Measurements from ENCODE around the gene IL17REL.

IL17REL gene

DNA sequence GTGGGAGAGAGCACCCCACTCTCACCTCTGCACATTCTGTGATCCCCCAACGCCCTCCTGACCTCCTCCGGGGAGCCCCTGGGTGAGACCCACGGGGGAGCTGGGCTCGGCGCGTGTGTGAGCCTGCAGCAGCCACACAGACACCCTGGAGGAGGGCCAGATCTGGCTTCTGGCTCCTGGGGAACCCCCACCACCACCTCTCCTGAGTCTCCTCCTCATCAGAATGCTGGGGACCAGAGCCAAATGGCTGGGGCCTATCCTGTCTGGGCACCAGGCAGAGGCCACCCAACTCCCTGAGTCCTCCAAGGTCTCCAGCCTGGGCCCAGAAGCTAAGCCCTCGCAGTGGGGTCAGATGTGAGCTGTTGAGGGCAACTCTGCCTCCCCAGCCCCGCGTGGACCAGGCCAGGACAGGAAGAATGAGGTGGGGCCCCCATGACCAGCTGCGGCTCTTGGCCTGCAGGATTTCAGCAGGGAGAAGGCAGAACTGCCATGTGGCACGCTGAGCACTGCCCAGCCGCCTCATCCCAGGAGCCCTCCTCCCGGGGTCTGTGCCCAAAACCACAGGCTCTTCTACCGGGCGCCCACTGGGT lies 57.5 kb downstream of the IL17REL start:
- no peak for DNase-seq

DNA sequence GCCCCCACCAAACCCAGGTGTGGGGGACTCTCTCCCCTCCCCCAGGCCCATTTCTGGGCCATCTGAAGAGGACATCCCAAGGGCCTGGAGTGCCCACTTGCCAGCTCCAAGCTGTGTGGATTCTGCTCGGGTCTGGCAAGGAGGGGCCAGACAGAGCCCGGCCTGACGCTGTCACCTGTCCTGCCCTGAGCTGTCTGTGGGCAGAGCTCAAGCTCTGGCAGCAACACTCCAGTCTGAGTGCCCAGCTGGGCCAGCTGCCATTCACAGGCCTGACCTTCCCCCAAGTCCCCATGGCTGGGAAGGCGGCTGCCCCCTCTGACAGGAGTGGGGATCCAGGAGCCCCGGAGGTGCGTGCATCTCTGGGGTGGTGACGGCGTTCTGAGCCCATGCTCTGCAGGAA lies 58.2 kb downstream of the IL17REL start:
- no peak for DNase-seq

DNA sequence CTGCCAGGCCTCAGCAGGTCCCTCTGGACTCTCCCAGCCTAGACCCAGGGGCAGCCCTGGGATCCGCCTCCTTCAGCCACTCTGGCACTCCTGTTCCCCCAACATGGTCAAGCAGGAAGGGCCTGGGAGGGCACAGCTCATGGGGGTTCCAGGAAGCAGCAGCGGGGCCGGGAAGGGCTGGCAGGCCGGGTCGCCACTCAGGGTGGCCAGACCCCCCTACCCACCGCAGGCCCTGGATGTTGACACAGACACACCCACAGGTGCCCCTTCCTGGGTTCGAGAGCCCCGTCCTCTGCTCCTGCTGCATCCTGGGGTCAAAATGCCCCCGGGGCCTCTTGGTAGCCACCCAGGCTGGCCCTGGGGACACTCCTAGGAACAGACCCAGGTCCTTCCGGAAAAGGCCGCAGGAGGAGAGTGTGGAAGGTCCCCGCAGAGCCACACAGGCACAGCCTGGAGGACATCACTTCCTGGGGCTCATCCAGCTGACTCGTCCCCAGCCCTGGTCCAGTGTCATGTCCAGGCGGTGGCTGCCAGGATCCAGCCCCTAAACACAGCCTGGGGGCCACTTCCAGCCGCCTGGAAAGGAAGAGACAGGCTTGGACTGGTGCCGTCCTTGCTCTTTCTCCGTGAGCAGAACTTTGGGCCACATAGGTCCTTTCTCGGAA lies 58.8 kb downstream of the IL17REL start:
- DNase-seq, result no peak

DNA sequence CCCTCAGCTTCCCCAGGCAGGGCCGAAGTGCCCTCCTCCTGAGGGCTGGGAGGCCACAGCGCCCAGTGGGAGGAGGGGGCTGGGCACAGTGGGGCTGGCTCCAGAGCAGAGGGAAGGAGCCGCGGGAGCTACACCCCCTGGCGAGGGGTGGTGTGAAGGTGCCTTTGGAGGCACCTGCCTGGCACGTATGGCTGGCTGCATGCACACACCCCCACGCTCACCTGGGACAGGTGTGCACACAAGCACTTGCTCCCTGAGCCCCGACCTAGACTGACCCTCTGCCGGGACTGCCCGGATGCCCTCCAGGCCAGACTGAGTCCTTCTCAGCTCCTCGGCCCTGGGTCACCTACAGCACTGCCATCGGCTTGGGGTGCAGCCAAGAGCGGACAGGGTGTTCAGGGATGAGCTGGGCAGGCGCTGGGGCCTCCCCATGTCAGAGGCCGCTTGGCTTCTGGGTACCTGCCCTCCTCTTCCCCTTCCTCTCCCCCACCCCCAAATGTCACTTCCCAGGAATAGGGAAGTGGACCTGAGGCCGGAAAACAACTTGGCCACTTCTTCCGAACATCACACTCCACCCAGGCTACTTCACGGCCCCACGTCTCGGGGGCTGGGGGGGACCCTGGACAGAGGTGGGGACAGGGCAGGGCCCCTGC lies 59.4 kb downstream of the IL17REL start:
- no peak for DNase-seq

DNA sequence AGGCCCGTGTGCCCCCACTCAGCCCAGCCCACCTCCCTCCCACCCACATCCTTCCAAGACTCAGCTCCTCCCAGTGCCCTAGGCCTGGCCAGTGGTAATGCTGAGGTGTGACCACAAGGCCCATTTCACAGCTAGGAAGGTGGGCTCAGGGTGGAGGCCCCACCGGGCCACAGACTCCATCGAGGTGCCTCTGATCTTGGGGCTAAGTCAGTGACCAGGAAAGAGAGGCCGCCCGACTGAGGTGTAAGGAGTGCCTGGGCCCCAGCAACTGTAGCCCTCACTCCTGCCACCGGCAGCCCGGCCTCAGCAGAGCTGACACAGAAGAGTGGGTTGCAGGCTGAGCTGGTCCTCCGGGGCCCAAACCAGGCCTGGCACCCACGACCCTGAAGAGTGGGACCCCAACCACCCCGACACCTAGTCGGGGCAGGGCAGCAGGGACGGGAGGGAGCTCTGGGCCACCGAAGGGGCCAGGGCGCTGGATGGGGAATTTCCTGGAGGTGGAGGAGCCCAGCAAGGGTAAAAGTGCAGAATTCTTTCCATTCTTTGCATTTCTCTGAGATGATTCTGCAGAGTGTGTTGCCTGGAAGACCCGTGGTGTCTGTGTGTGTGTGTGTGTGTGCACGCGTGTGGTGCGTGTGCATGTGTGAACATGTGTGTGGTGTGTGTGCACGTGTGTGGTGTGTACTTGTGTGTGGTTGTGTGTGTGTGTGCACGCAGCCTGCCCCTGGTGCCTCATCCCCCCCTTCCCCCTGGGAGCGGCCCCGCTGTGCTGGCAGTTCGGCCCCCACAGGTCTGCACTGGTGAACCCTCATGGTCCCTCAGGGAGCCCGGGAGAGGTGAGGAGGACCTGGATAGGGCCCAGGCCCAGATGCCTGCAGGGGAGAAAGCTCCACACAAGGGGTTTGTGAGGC lies 60.3 kb downstream of the IL17REL start:
- no peak for DNase-seq

DNA sequence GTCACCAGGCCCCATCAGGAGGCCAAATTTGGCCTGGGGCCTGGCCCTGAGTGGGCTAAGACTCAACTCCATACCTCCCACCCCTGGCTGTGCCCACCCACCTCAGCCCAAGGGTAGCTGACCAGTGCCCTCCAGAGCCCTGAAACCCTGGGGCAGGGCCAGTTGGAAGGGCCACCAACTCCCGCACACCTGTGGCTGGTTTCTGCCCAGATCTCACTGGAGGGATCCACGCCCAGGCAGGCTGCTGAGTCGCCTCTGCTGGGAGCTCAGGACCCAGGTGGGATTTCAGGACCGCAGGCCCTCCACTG lies 60.9 kb downstream of the IL17REL start:
- no peak for DNase-seq

DNA sequence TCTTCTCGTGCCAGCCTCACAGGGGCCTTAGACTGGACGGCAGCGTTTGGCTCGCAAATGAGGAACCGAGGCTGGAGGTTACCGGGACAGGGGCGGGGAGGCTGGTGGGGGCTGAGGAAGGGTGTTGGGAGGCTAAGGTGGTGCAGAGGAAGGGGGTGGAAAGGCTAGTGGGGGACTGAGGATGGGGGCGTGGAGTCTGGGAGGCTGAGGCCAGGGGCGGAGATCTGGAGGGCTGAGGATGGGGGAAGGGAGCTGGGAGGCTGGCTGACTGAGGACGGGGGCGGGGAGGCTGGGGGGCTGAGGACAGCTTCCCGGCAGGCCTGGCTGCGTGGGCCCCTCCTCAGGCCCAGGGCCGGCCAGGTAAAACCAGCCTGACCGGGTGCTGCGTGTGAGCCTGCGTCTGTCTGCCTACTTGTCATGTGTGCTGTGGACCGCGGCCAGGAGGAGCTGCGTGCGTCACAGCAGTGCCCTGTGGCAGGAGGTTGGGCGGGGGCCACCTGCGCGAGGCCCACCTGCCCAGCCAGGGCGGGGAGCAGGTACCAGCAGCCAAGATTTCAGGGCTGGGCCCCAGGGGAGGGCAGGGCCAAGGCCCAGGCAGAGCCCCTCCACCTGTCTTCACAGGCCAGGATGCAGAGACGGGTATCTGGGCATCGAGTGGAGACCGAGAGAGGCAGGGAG lies 61.4 kb downstream of the IL17REL start:
- DNase-seq, result no peak

DNA sequence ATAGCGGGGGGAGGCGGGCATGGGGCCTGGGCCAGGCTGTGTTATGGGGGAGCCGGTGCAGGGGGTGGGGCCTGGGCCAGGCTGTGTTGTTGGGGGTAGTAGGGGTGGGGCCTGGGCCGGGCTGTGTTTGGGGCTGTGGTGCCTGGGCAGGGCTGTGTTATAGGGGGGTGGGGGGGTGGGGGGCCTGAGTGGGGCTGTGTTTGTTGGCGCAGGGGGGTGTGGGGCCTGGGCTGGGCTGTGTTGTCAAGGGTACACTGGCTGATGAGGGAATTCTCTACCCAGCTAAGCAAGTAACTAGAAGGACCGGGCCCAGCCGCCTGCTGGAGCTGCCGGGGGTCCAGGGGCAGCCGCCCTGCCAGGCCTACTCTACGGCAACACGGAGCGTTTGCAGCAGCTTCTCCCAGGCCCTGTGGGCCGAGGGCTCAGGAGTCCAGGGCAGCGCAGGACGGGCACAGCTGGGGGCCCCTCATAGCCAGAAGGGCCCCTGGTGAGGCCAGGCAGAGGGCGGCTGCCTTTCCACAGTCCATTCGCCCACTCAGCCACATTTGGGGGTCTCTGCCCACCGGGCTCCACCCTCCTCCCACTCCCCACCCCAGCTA lies 62.1 kb downstream of the IL17REL start:
- DNase-seq, result no peak

DNA sequence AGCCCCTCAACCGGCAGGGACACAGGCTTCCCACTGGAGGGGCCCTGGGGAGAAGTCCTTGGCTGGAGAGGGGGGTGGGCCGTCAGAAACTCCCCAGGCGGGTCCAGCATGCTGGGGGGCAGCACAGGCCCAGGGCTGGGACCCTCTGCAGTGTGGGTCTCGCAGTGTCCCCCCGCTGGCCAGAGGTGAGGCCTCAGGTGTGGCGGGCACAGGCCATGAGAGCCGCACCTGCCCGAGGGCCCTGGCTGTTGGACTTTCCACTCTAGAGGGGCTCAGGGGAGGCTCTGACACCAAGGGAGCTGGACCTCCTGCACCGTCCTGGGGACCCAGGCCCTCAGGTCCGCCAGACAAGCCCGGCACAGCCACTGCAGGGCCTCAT lies 62.7 kb downstream of the IL17REL start:
- no peak for DNase-seq

DNA sequence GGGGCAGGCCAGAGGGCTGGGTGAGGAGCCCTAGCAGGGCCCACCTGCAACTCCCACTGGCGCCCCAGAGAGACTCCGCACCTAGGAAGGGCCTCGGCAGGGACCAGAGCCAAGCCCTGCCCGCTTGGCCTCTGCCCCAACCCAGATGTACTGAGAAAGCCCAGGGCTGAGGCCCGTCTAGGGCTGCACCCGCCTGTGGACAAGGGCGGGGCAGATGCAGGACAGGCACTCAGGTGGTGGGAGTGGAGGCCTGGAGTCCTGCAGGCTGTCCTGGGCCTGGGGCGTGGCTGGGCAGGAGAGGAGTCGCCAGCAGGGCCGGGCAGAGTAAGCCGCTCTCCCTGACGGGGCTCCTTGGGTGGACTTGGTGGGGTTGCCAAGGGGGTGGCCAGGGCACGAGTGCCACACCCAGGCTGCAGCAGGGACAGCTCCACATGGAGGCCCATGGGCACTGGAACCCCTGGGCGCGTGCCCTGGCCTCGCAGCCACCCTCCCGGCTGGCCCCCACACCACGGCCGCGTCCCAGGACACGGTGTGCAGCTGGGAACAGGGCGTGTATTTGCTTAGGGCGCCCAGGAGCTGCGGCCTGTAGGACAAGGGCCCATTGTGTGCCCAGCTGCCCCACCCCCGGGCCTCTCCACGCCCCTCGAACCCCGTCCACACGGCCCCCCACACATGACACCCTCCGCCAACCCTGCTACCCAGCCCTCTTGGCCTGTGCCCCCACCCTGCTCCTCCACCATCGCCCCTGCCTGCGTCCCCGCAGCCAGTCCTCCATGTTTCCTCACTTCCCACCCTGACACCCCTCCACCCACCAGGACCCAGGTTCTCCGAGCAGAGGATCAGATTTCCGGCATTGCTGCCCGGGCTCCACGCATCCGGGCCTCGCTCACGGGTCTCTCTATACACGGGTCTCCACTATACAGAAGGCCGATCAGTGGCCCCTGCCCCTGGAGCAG lies 63.3 kb downstream of the IL17REL start:
- DNase-seq, result no peak

DNA sequence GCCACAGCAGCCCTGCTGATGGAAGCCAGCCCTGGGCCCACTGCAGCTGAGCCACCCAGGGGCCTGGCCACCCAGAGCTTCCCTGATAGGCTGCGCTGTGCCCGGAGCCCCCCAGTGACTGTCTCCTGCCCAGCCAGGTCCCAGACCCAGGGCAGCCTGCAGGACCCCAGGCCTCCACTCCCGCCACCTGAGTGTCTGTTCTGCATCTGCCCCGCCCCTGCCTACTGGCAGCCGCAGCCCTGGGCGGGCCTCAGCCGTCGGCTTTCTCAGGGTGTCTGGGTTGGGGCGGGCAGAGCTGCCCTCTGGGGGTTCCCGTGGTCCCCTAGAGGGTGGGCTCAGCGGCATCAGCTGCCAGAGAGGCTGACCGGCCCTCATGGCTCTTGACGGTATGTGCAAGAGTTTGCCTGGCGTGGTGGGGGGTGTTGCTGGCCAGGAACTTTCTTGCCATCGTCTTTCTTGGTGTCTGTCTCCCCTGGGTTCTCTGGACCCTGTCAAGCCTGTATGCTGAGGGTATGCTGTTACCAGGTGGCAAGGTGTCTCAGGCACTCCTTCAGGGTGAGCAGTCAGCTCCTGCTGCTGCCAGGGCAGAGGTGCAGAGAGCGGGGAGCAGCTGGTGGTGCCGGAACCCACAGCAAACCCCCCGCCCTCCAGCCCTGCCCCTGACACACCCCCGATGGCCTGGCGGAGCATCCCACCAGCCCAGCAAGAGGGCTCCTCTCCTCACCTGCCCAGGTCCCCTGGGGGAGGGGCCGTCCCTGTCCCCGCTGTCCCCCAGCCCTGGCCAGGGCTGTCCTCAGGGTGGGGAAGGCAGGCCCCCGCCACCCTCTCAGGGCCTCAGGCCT lies 64.2 kb downstream of the IL17REL start:
- no peak for DNase-seq

DNA sequence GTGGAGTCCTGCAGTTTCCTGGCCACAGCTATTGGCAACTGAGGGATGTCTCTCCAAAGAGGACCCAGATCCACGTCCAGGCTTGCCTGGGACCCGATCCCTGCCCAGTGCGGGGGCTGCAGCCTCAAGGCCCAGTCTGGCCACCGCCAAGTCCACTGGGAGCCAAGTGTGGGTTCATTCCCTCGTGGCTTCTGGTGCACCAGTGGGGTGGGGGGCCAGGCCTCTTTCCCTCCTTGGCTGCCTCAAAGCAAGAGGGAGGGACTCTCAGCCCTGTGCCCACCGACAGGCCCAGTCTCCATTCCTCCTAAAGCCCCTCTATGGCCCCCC lies 65.3 kb downstream of the IL17REL start:
- DNase-seq, result no peak

DNA sequence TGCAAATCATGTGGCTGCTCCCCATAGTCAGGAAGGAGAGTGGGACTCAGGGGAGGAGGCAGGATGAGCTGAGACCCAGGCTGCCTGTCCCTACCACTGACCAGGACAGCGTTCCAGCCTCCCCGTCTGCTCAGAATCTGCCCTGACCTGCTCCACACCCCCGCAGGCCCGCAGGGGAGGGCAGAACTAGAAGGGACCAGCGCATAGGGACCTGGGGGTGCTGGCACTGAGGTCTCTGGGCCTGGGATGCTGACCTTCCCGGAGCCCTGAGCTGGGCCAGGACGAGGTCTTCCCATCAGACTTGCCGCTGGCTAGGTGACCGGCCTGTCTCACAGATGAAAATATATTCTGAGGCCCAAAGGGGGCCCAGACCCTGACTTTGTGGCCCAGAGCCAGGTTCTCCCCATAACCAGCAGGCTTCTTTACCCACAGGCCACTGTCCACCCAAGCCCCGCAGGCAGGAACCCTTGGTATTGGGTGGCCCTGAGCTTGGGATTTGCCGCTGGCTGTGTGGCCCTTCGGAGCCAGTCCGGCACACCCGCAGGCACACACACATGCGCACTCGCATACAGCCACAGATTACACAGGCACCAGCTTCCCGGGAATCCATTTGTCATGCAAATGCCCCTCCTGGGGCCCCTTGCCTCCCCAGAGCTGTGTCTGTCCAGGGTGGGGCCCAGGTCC lies 65.8 kb downstream of the IL17REL start:
- no peak for DNase-seq

DNA sequence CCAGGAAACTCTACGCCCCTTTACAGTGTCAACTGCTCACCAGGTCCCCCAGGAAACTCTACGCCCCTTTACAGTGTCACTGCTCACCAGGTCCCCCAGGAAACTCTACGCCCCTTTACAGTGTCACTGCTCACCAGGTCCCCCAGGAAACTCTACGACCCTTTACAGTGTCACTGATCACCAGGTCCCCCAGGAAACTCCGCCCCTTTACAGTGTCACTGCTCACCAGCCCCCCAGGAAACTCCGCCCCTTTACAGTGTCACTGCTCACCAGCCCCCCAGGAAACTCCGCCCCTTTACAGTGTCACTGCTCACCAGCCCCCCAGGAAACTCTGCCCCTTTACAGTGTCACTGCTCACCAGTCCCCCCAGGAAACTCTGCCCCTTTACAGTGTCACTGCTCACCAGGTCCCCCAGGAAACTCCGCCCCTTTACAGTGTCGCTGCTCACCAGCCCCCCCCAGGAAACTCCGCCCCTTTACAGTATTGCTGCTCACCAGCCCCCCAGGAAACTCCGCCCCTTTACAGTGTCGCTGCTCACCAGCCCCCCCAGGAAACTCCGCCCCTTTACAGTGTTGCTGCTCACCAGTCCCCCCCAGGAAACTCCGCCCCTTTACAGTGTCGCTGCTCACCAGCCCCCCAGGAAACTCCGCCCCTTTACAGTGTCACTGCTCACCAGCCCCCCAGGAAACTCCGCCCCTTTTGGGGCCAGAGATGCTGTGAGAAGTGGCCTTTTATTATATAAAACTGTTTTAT lies 67.3 kb downstream of the IL17REL start:
- peak; percentile 30 for DNase-seq

All from NCI-H1436 treated with DMSO at 0.1 percent for 48 hours (cell line).